GM23248 (cell line): ENCODE data around the gene ACCSL. TPM values are rescaled to one million over a fixed set of nuclear protein-coding genes. Genes with fewer than 3 reads are reported as not detected.

Experiments
- DNase-seq: peaks from one replicate; pipeline ENCODE4 v3.0.0-alpha.2; 2015
- H2AFZ ChIP-seq: fragments of 200-600 bp; sonication (generic); 2 replicates; pipeline ENCODE4 v1.6.1; 2016; ENCODE audit warnings: antibody characterized with exemption
- H3F3A ChIP-seq: fragments of 200-600 bp; sonication (generic); 2 replicates; pipeline ENCODE4 v1.6.1; 2016; ENCODE audit warnings: mild to moderate bottlenecking, antibody characterized with exemption, mixed run types; ENCODE audit not compliant: insufficient read depth
- H3K27ac ChIP-seq: fragments of 200-600 bp; sonication (generic); 2 replicates; pipeline ENCODE4 v1.5.1; 2016; ENCODE audit warnings: mild to moderate bottlenecking
- H3K27me3 ChIP-seq: fragments of 200-600 bp; sonication (generic); replicated peaks from 2 replicates; pipeline ENCODE4 v1.6.1; 2016; ENCODE audit warnings: mild to moderate bottlenecking; ENCODE audit not compliant: insufficient read depth
- H3K36me3 ChIP-seq: fragments of 200-600 bp; sonication (generic); 2 replicates; pipeline ENCODE4 v1.6.1; 2016; ENCODE audit warnings: low read depth, mild to moderate bottlenecking
- H3K4me1 ChIP-seq: fragments of 200-600 bp; sonication (generic); 2 replicates; pipeline ENCODE4 v1.6.1; 2016; ENCODE audit warnings: mild to moderate bottlenecking; ENCODE audit not compliant: insufficient read depth
- H3K4me2 ChIP-seq: fragments of 200-600 bp; sonication (generic); one replicate; pipeline ENCODE4 v1.6.1; 2016; ENCODE audit warnings: mild to moderate bottlenecking; ENCODE audit not compliant: unreplicated experiment
- H3K4me3 ChIP-seq: fragments of 200-600 bp; sonication (generic); 2 replicates; pipeline ENCODE4 v1.5.1; 2016; ENCODE audit warnings: mild to moderate bottlenecking
- H3K79me2 ChIP-seq: fragments of 200-600 bp; sonication (generic); 2 replicates; pipeline ENCODE4 v1.6.1; 2016; ENCODE audit warnings: mild to moderate bottlenecking; ENCODE audit not compliant: insufficient read depth
- H3K9ac ChIP-seq: fragments of 200-600 bp; sonication (generic); 2 replicates; pipeline ENCODE4 v1.6.1; 2016; ENCODE audit warnings: mild to moderate bottlenecking
- H3K9me2 ChIP-seq: fragments of 200-600 bp; sonication (generic); 2 replicates; pipeline ENCODE4 v1.6.1; 2016; ENCODE audit warnings: mixed run types, mild to moderate bottlenecking, moderate library complexity; ENCODE audit not compliant: insufficient read depth
- H3K9me3 ChIP-seq: fragments of 200-600 bp; sonication (generic); one replicate; pipeline ENCODE4 v1.6.1; 2017; ENCODE audit warnings: low read depth
- H4K20me1 ChIP-seq: fragments of 200-600 bp; sonication (generic); 2 replicates; pipeline ENCODE4 v1.6.0; 2016; ENCODE audit not compliant: insufficient read depth
- EZH2 ChIP-seq: fragments of 200-600 bp; sonication (generic); IDR thresholded peaks from 2 replicates; pipeline ENCODE4 v1.6.1; 2018; ENCODE audit warnings: antibody characterized with exemption, mild to moderate bottlenecking; ENCODE audit not compliant: insufficient read depth, poor library complexity, severe bottlenecking
- EZH2phosphoT487 ChIP-seq: fragments of 200-600 bp; sonication (generic); IDR thresholded peaks from 2 replicates; pipeline ENCODE4 v1.6.1; 2018; ENCODE audit warnings: antibody characterized with exemption, moderate library complexity, mild to moderate bottlenecking, low read depth; ENCODE audit not compliant: insufficient read depth
- WGBS, 2 experiments: methylation state at CpG; one replicate each; pipeline ENCODE4 v1.1.6; 2015 to 2017; ENCODE audit warnings: low lambda C conversion rate in 2 of 2, low coverage in 1 of 2; ENCODE audit errors: missing lambda C conversion rate in 2 of 2; 5-methylcytosine and 5-hydroxymethylcytosine counted together
- in situ Hi-C: fragments of 300-500 bp; cut with MboI; formaldehyde crosslinking; loops from 2 replicates; pipeline ENCODE4 v1.15.0; 2020
- polyA plus RNA-seq: library from polyadenylated mRNA; unstranded; fragments of >200 nt; fragmentation: Nextera tagmentation; extraction: Ambion mirVana; gene quantifications from 2 replicates; pipeline ENCODE4 v1.2.1, GENCODE V29; 2016
- total RNA-seq: library from RNA; depleted of rRNA; stranded (reverse); fragments of >200 nt; shearing (Covaris generic); gene quantifications from 2 replicates; pipeline ENCODE4 v1.2.3, GENCODE V29; 2014; rRNA removed

ACCSL gene
- total RNA-seq = not detected in 2 replicates
- not detected in 2 replicates for polyA plus RNA-seq

DNA sequence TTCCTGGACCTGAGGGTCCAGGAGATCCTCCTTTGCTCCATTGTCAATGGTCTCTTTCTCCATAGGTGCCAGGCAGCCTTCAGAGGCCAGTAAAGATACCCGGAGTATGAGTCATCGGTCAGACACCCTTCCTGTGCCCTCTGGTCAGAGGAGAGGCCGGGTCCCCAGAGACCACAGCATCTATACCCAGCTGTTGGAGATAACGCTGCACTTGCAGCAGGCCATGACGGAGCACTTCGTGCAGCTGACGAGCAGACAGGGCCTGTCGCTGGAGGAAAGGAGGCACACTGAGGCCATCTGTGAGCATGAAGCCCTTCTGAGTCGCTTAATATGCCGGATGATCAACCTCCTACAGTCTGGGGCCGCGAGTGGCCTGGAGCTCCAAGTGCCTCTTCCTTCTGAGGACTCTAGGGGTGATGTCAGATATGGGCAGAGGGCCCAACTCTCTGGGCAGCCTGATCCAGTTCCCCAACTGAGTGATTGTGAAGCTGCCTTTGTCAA, at the start of gene ACCSL:
Gene ACCSL, plus strand, starts transcription at position 51 of the 501 bp plus-strand sequence. Its CDS starts 56 bp downstream, at position 107.
- Histone ChIP-seq H2AFZ (no peak within 1 kb of the TSS), H3K27me3 (0 out of 2 replicates have a peak, but pooled peaks cover 3% of the 10 kb centered on the region), H3K9me3 (no peaks in the 10 kb centered on the region), H3K4me2 (no peak within 1 kb of the TSS), H3F3A (no peaks in the 10 kb centered on the region), H3K4me1 (no peaks in the 10 kb centered on the region), H3K9ac (no peak within 1 kb of the TSS), H3K36me3 (no peaks in the 10 kb centered on the region), H4K20me1 (no peaks in the 10 kb centered on the region), H3K27ac (no peak within 1 kb of the TSS), H3K9me2 (no peaks in the 10 kb centered on the region), H3K4me3 (no peak within 1 kb of the TSS), H3K79me2 (no peaks in the 10 kb centered on the region)
- WGBS, 2 experiments = 68 to 69% methylated on average over 12 of the region's 12 CpGs
- in situ Hi-C loops = no loop called here
- peak; percentile 50 for DNase-seq
- no peak for TF ChIP-seq EZH2phosphoT487
- TF ChIP-seq EZH2 = no peak

GRCh38 chr11:43998308-43998707, 49.5 kb upstream of the ACCSL start:
- Histone ChIP-seq H3K9me2 (no peaks in the 10 kb centered on the region), H4K20me1 (no peaks in the 10 kb centered on the region), H3K79me2 (no peaks in the 10 kb centered on the region), H3K9ac (no peak overlapping the region), H3K36me3 (no peaks in the 10 kb centered on the region), H3K27ac (no peak overlapping the region), H2AFZ (no peak overlapping the region), H3K4me2 (no peak overlapping the region), H3K9me3 (no peaks in the 10 kb centered on the region), H3K4me3 (no peak overlapping the region), H3K27me3 (no peaks in the 10 kb centered on the region), H3K4me1 (0 out of 2 replicates have a peak, but pooled peaks cover 11% of the 10 kb centered on the region), H3F3A (no peaks in the 10 kb centered on the region)
- no peak for DNase-seq
- TF ChIP-seq EZH2 = no peak
- TF ChIP-seq EZH2phosphoT487 = no peak
- 89 to 95% methylated on average over 1 of the region's 1 CpG for WGBS, 2 experiments
- in situ Hi-C loops = no loop called here

DNA sequence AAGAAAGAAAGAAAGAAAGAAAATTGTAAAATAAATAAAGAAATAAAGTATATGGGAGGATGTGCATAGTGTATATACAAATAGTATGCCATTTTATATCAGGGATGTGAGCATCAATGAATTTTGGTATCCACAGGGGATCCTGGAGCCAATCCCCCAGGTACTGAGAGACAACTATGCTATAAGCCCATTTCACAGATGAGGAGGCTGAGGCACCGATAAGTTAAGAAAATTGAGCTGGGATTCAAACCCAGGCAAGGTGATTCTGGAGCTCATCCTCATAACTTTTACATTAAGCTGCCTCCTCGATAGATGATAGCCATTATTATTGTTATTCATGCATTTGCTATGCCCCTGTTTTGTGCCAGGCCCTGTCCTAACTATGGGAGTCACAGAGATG, 47.0 kb upstream of the ACCSL start:
- no peak for TF ChIP-seq EZH2
- no peak for TF ChIP-seq EZH2phosphoT487
- H3K27ac ChIP-seq = no peak overlapping the region
- H3K36me3 ChIP-seq = no peaks in the 10 kb centered on the region
- H2AFZ ChIP-seq = no peak overlapping the region
- H3K27me3 ChIP-seq = no peaks in the 10 kb centered on the region
- no peaks in the 10 kb centered on the region for H3K9me3 ChIP-seq
- no peaks in the 10 kb centered on the region for H3K79me2 ChIP-seq
- no peaks in the 10 kb centered on the region for H3F3A ChIP-seq
- no peaks in the 10 kb centered on the region for H3K9me2 ChIP-seq
- WGBS, 2 experiments = 44 to 48% methylated on average over 2 of the region's 2 CpGs
- DNase-seq = no peak
- no peak overlapping the region for H3K9ac ChIP-seq
- H3K4me3 ChIP-seq = no peak overlapping the region
- in situ Hi-C loops = no loop called here
- no peak overlapping the region for H3K4me2 ChIP-seq
- 0 out of 2 replicates have a peak, but pooled peaks cover 11% of the 10 kb centered on the region for H3K4me1 ChIP-seq
- H4K20me1 ChIP-seq = no peaks in the 10 kb centered on the region

DNA sequence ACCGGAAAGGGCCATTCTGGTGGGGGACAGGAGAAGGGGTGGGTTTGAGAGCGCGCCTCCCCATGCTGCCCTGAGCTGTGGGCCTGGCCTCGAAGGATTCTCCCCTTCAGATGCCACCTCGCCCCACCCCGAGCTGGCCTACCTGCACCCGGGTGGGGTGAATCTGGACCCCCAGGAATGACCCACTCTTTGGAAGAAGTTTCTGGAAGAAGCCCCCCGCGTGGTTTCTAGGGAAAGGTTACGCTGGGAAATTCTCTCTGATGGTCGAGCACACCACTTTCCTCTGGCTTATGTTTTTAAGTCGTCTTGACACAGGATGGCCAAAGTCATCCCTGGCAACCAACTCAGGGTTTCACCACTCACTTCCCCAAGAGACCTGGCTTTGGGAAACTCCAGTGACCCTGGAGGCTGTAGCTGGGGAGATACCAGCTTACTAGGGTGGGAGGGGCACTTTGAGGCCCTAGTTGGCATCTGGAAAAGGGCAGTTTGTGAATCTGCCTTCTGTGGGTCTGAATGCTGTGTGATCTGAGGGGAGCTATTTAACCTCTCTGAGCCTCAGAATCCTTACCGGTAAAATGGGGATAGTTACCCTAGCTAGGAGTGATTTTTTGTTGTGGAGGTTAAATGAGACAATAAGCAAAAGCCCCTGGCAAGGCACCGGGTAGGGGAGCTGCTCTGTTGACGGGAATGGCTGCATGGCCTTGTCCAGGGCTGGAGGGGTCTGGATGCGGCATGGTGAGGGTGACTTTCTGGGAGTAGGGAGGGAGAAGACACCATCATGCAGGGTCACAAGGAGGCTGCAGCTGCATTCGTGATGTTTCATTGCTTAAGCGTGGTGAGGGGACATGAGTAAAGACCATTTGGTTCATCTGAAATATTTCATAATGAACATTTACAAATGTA, 45.3 kb upstream of the ACCSL start:
- H3K9me2 ChIP-seq = no peaks in the 10 kb centered on the region
- TF ChIP-seq EZH2phosphoT487 = no peak
- TF ChIP-seq EZH2 = no peak
- H3K4me2 ChIP-seq = no peak overlapping the region
- no peaks in the 10 kb centered on the region for H3K9me3 ChIP-seq
- DNase-seq = no peak
- H3K79me2 ChIP-seq = no peaks in the 10 kb centered on the region
- no peak overlapping the region for H3K9ac ChIP-seq
- no peak overlapping the region for H3K4me3 ChIP-seq
- H3K27me3 ChIP-seq = no peaks in the 10 kb centered on the region
- H2AFZ ChIP-seq = no peak overlapping the region
- no peaks in the 10 kb centered on the region for H3K36me3 ChIP-seq
- no peak overlapping the region for H3K27ac ChIP-seq
- WGBS, 2 experiments = 80% methylated on average over 18 of the region's 18 CpGs
- H3K4me1 ChIP-seq = 0 out of 2 replicates have a peak, but pooled peaks cover 11% of the 10 kb centered on the region
- in situ Hi-C loops = no loop called here
- H4K20me1 ChIP-seq = no peaks in the 10 kb centered on the region
- H3F3A ChIP-seq = no peaks in the 10 kb centered on the region
